GM21367 (cell line): ENCODE data around the gene MRPS18C.
"Not testable (repeated sequence)": the region's sequence is repeated elsewhere in the genome, so short reads cannot be mapped to it uniquely, and the experiment has no call there.

Experiments
- ATAC-seq: cut with Tn5 transposase; IDR thresholded peaks from one replicate; pipeline ENCODE4 v1.9.1; 2021; ENCODE audit not compliant: unreplicated experiment

MRPS18C gene

GRCh38 chr4:83496085-83496917 lies 40.4 kb downstream of the MRPS18C start:
- not testable (repeated sequence) for ATAC-seq

DNA sequence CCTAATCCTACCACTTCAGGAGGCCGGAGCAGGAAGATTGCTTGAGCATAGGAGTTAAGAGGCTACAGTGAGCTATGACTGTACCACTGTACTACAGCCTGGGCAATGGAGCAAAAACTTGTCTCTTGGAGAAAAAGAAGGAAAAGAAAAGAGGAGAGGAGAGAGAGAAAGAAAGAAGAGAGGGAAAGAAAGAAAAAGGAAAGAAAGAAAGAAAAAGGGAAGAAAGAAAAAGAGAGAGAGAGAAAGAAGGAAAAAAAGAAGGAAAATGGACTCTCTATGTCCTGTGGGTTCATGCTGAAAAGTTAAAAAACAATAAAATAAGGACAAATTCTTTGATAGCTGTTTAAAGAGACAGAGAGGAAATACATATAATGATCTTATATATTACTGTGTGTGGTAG lies 42.3 kb downstream of the MRPS18C start:
- ATAC-seq, result no peak

DNA sequence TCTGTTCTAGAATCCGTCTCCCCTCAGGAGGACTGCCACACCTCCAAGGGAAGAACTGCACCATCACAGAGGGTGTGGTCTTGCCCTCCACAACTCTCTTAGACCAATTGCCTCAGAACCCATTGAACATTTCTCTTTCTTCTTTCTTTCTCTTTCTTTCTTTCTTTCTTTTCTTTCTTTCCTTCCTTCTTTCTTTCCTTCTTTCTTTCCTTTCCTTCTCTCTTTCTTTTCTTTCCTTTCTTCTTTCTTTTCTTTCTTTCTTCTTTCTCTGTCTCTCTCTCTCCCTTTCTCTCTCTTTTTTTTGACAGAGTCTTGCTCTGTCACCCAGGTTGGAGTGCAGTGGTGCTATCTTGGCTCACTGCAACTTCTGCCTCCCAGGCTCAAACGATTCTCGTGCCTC lies 45.8 kb downstream of the MRPS18C start:
- ATAC-seq, result not testable (repeated sequence)

GRCh38 chr4:83503974-83504373 lies 48.1 kb downstream of the MRPS18C start:
- ATAC-seq, result no peak

DNA sequence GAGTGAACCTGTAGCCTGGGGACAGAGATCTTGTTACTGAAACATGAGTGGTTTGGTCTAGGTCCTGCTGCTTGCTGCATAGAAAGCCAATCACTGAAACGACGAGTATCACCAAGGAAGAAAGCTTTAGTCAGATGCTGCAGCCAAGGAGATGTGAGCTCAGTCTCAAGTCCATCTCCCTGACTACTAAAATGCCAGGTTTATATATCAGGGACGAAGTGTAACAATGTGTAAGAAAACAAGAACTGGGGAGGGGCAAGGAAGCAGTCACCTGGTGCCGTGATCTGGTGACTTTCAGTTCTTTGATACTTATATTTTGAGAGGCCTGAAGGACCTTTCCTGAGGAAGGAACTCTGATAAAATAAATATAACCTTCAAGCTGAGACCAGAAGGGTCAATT lies 48.6 kb downstream of the MRPS18C start:
- ATAC-seq, result no peak

DNA sequence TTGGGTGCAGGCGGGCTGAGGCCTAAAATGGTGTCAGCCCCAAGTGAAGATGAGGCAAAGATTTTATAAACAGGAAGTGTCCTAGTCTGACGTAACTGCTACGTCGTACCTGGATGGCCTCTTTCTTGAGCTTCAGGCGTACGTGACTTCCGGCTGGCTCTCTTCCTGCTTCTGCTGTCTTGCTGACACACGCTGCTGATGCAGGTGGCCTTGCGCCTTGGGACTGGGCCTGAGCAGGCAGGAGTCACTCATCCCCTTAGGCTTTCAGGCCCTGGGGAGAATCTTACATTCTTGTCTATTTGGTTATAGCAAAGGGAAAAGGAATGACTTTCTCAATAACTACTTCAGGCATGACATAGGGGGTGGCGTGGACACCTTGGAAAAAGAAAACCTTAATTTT lies 49.1 kb downstream of the MRPS18C start:
- ATAC-seq, result no peak

- ATAC-seq, result not testable (repeated sequence)
These were observed 53.3 kb downstream of the MRPS18C start for GRCh38 chr4:83509156-83509585.

DNA sequence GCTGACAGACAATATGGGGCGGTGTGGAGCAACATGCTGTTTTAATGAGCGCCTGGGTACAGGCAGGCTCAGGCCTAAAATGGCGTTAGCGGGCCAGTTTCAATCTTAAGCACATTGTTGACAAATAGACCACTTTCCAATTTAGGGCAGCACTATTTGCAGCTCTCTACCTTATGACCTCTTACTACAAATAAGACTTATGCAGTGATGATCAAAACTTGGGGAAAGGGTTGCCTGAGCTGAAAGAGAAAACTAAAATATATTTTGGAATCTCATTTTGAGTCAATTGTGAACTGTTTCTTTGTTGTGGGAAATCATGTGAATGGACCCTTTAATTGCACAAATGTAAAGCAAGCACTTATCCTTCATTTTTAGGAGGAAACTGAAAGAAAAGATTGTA lies 54.6 kb downstream of the MRPS18C start:
- ATAC-seq, result no peak
